GM13977 (cell line): ENCODE results near the gene ABHD16B.

Source experiments
- DNase-seq: peaks from one replicate; pipeline ENCODE4 v3.0.0; 2012; ENCODE audit warnings: low spot score
- in situ Hi-C: fragments of 300-500 bp; cut with MboI; formaldehyde crosslinking; loops from one replicate; pipeline ENCODE4 v1.12.0; 2022; ENCODE audit warnings: low sequenced_read_pairs, low pct_unique_long_range_greater_than_20kb, mixed read lengths, inconsistent platforms; ENCODE audit not compliant: unreplicated experiment
- TF ChIP-seq, protein P1 (sequence below): IDR thresholded peaks from 2 replicates; pipeline ENCODE4 v1.5.1; 2012; ENCODE audit warnings: mild to moderate bottlenecking, control low read depth; ENCODE audit not compliant: insufficient read depth; ENCODE audit errors: extremely low read depth, missing control alignments

Gene ABHD16B

DNA sequence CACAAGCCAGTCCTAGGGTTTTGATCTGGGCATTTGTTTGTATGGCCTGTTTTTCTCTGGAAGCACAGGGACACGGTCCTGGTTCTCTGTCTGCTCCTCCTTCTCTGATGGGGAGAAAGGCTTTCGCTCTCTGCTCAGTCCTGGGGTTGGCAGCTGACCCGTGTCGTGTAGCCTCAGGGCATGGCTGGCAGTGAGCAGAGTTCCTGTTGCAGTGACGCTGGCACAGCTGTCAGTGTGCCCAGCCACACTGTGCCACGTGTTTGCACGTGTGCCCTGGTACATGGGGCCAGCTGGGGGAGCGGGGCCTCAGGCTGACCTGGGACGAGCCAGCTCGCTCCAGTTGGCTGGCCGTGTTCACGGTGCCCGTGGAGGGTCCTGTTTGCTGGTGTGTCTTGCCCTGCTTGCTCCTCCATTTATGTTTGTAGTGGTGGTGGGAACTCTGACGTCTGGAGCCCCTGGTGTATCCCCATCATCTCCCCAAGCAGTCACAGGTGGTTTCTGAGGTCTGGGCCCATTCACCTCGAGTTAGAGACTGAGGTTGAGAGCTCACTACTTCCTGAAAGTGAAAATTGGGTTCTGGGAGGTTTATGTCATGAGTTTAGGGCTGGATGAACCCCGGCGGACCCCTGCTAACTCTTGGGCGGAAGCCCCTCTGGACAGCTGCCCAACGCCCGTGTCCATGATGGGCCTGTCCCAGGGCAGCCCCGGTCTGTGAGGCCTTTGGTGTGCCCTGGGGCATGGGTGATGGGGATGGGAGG is 23.4 kb downstream of the ABHD16B start:
- peak; percentile 78 for DNase-seq
- in situ Hi-C loops = no loop called here
- TF ChIP-seq, protein P1, sequence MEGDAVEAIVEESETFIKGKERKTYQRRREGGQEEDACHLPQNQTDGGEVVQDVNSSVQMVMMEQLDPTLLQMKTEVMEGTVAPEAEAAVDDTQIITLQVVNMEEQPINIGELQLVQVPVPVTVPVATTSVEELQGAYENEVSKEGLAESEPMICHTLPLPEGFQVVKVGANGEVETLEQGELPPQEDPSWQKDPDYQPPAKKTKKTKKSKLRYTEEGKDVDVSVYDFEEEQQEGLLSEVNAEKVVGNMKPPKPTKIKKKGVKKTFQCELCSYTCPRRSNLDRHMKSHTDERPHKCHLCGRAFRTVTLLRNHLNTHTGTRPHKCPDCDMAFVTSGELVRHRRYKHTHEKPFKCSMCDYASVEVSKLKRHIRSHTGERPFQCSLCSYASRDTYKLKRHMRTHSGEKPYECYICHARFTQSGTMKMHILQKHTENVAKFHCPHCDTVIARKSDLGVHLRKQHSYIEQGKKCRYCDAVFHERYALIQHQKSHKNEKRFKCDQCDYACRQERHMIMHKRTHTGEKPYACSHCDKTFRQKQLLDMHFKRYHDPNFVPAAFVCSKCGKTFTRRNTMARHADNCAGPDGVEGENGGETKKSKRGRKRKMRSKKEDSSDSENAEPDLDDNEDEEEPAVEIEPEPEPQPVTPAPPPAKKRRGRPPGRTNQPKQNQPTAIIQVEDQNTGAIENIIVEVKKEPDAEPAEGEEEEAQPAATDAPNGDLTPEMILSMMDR = no peak

DNA sequence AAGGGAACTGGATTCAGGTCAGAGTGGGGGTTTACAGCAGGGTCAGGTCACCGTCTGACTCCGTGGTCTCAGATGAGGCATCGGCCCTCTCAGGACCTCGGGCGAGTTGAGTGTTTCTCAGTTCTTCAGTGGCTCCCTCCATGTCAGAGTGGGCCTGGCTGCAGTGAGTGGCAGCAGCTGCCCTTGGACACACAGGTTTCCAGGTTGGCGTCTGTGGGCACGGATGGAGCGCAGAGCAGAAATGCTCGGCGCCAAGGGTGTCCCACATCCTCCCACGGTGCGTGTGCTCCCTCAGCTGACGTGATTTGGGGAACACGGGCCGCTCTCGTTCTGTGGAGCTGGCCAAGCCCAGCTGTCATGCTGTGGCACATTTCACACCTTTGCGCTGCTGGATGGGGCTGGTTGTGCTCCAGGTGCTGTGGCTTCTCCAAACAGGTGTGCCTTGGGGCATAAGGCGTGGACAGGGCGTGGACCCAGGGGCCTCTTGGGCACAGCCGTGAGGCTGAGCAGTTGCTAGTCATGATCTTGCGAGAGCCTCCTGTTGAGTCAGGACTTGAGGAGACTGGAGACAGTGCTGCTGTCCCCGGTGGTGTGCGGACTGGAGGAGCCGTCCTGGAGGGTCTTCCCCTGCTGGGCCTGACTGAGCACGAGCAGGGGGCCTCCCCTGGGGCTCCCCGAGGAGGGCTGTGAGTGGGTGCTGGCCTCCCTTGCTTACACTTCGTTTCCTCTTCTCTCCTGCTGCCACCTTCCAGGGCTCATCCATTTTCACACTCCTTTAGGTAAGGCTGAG is 24.2 kb downstream of the ABHD16B start:
- TF ChIP-seq, protein P1 = no peak
- in situ Hi-C loops = no loop called here

DNA sequence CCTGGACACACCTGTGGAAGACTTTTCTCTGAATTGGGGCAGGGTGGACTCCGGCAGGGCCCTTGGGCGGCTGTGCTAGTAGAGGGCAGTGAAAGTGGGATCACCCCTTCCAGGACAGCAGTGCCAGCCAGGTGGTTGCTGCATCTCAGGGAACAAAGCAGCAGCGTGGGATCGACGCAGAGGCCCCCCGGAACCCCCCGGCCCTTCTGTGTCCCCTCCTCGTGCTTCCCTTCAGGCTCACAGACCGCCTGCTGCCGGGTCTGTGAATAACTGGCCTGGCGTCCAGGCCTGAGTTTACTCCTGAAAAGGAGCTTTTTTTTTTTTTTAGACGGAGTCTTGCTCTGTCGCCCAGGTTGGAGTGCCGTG is 24.7 kb downstream of the ABHD16B start:
- in situ Hi-C loops = no loop called here
- TF ChIP-seq, protein P1 = no peak

More for the DNA sequence above, 24.2 kb downstream of the ABHD16B start:
- peak; percentile 71 for DNase-seq

DNA sequence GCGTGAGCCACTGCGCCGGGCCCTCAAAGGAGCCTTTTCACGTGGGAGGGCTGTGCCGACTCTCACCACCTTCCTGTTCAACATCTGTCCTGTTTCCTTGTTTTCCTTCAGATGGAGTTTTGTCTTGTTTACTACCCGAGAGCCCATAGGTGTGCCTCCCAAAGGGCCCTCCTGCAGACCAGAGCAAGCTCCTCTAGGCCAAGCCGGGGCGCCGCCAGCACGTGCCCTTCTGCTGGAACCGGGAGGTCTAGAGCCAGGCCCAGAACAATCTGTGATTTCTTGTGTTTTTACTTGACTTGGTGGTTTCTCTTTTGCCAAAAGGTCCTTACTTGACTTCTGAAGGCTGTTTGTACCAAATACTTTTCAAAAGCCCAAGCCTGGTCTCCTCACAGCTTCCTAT is 25.6 kb downstream of the ABHD16B start:
- in situ Hi-C loops = no loop called here
- no peak for DNase-seq
- TF ChIP-seq, protein P1 = no peak

More for the DNA sequence above, 24.7 kb downstream of the ABHD16B start:
- no peak for DNase-seq

DNA sequence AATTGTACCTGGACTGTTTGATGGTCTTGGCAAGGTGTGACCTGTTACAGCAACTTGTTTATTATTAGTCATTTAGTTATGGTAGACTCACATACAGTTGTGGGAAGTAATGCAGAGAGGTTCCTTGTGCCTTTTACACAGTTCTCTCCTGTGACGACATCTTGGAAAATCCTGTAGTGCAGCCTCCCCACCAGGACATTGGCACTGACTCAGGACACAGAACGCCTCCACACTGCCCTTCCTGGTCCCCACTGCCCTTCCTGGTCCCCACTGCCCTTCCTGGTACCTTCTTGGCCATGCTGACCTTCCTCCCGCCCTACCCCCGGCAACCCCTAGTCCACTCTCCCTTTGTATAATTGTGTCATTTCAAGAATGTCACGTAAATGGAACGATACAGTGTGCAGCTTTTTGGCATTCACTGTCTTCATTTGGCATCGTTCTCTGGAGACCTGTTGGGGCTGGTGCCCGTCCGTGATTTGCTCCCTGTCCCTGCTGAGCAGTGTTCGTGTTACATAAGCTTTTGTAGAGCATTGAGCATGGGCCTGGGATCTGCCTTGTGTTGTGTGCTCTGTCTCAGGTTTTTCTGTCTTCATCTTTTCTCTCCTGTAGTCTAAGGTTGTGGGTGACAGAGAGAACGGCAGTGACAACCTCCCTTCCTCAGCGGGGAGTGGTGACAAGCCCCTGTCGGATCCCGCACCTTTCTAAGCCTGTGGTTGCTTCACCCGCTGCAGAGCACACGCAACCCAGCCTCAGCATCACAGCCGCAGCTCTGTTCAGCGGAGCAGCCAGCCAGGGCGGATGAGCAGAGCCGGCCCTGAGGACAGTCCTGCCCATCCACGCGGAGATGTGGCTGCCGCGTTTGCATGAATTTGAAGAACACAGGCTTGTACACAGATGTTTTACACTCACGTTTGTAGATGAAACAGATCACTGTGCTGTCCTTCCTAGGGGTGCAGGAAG is 28.2 kb downstream of the ABHD16B start:
- in situ Hi-C loops = no loop called here
- TF ChIP-seq, protein P1 = no peak
- no peak for DNase-seq

DNA sequence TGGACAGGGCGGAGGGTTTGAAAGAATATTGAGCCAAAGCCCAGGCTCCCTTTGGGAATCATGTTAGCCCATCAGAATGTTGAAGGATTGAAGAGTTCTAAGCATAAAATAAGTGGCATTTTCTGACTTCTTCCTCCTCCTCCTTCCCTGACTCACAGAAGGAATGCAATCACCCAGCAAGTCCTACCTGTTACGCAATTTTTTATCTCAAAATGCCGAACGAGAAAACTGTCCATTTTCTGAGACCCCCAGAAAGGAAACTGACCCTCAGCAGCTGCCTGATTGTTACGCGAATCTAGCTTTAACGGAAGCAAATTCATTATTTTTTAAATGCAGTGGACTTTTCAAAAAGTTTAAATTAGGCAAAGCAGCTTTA is 28.9 kb downstream of the ABHD16B start:
- DNase-seq = no peak
- TF ChIP-seq, protein P1 = no peak
- in situ Hi-C loops = no loop called here
